NCI-H1436 treated with DMSO at 0.1 percent for 48 hours (cell line): ENCODE measurements around the gene MOB3A.
A peak's percentile ranks its signal among the peaks of the same experiment; 100 is the strongest.

Experiments used
- DNase-seq: peaks from one replicate; lab custom pipeline; 2025; lab: John Stamatoyannopoulos, UW

MOB3A gene

DNA sequence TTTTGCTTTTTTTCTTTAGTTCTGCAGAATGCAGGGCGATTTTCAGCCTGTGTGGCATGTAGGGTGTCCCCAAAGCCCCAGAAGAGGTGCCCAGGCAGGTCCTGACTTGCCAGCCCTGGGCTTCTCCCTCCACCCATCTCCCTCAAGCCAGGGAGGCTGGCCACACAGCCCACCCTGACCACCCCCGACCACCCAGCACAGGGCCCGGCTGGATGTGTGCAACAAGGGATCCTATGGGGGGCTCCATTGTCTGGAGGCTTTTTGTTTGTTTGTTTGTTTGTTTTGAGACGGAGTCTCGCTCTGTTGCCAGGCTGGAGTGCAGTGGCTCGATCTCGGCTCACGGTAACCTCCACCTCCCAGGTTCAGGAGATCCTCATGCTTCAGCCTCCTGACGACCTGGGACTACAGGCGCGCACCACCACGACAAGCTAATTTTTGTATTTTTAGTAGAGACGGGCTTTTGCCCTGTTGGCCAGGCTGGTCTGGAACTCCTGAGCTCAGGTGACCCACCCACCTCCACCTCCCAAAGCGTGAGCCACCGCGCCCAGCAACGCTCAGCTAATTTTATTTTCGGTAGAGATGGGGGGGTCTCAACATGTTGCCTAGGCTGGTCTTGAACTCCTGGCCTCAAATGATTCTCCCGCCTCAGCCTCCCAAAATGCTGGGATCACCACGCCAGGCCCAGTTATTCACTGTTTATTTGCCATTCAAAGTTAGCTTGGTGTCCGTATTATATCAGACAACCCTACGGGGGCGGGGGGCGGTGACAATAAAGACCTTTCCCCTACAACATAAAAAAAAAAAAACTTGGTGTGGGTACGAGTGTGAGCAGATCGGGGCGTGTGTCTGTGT, 37.3 kb downstream of the MOB3A start:
- DNase-seq: no peak

DNA sequence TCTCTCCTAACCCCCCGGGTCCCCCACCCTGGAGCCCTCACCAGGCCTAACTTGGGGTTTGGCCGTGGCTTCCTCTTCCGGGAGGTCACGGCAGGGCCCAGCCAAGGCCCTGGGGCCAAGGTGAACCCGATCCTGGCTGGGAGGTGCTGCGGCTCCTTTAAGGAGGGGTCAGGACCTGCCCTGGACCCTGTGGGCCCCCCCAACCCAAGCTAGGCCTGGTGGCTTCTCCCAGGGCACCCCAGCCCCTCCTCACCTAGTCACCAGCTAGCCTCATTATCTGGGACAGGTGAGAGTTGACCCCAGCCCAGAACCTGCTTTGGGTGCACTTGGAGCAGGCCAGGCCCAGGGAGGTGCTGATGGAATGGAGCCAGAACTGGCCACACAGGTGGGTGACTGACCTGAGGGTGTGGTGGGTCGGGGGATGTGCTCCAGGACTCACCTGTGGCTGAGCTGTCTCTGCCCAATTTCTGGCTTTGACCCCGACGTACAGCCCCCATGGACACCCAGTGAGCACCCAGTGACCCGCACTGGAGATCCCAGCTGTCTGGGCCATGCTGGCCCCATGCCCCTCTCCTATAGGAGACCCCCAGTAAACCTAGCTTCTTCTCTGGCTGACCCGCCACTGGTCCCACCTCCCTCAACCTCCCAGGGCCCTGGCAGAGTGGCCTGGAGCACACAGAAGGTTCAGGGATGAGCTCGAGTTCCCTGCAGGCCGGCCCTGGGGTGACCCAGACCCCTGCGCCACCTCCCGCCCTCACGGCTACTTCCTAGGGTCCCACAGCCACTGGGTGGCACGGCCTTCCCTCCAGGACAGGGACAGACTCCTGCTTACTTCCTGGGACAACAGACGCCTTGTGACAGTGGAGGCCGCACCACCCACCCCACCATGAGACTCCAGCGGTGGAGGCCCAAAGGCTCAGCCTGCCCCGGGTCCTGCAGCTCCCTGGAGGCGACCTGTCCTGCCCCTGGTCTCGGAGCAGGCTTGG, 38.3 kb downstream of the MOB3A start:
- DNase-seq: no peak

DNA sequence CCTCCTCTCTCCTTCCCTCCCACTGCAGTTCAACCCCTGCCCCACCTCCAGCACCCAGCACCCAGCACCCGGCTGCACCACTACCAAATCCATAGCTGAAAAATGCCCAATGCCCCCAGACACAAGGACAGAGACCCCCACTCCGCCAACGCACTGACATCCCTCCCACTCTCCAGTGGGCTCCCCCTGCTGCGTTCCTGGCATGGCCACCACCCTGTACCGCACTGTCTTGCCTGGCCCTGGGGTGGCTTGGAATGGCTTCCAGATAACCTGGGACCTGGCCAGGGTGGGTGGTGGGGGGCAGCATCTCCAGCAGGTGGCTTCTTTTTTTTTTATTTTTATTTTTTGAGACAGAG, 39.3 kb downstream of the MOB3A start:
- no peak for DNase-seq

DNA sequence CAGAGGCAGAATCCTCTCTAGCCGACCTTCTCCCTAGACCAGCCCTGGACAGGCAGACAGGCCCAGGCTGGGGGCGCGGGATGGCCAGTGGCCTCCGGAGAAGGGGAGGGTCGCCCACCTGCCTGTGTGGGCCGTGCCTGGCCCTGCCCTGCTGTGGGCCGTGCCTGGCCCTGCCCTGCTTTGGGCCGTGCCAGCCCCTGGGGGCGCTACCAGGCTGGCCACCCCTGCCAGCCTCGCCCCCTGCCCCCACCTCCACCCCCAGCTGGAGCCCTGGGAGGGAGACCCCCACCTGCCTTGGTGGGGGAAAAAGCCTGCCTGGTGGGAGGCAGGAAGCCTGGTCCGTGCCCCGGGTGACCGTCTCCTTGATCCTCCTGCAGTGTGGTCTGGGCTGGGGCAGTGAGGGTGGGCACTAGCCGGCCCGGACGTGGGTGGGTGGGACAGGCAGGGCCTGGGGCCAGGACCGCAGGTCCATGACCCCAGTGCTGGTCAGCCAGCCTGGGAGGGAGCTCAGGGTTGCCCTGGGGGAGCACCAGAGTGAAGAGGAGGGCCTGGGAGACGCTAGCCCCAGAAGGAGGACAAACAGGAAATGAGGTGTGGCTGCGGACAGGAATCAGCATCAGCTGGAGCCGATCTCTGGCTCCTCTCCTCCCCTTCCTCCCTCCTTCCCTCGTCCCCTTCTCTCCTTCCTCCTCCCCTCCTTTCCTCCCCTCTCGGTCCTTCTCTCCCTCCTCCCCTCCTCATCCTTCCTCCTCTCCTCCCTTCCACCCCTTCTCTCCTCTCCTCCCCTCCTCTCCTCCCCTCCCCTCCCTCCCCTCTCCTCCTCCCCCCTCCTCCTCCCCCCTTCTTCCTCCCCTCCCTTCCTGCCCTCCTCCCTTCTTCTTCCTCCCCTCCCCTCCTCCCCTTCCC, 39.9 kb downstream of the MOB3A start:
- DNase-seq: no peak

DNA sequence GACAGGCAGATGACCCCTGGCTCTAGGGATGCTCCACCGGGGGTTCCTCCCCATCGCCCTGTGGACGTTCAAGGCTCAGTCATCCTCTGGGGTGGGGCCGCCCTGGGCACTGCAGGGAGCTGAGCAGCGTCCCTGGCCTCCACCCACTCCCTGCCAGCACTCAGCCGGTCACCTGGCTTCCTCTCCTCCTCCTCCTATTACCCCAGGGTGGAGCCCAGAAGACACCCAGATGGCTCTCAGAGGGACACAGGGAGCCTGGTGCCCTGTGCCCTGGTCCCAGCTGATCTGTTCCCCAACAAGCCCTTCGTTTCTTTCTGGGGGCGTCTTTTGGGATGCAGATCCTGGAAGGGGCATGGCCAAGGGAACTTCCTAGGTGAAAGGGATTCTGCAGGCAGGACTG, 41.4 kb downstream of the MOB3A start:
- no peak for DNase-seq

DNA sequence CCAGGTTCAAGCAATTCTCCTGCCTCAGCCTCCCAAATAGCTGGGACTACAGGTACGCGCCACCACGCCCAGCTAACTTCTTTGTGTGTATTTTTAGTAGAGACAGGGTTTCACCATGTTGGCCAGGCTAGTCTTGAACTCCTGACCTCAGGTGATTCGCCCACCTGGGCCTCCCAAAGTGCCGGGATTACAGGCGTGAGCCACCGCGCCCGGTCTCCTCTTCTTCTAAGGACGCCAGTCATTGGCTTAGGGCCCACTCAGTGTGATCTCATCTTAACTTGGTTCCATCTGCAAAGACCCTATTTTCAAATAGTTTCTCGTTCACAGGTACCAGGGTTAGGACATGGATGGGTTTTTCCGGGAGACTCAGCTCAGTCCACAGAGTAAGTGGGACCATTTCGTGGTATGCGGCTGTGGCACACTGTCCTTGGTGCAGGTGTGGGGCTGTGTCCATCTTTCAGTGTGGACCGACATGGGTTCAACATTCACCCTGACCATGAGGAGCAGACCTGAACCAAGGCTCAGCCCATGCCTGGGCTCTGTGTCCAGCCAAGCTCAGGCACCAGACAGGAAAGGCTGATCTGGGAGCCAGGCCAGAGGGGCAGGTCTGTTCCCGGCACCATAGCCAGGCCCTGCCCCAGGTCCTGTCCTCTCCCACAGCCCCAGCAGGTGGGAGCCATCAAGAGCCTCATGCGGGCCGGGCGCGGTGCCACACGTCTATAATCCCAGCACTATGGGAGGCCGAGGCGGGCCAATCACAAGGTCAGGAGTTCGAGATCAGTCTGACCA, 42.3 kb downstream of the MOB3A start:
- no peak for DNase-seq

- no peak for DNase-seq
These were observed 44.1 kb downstream of the MOB3A start for GRCh38 chr19:2051773-2052704.

DNA sequence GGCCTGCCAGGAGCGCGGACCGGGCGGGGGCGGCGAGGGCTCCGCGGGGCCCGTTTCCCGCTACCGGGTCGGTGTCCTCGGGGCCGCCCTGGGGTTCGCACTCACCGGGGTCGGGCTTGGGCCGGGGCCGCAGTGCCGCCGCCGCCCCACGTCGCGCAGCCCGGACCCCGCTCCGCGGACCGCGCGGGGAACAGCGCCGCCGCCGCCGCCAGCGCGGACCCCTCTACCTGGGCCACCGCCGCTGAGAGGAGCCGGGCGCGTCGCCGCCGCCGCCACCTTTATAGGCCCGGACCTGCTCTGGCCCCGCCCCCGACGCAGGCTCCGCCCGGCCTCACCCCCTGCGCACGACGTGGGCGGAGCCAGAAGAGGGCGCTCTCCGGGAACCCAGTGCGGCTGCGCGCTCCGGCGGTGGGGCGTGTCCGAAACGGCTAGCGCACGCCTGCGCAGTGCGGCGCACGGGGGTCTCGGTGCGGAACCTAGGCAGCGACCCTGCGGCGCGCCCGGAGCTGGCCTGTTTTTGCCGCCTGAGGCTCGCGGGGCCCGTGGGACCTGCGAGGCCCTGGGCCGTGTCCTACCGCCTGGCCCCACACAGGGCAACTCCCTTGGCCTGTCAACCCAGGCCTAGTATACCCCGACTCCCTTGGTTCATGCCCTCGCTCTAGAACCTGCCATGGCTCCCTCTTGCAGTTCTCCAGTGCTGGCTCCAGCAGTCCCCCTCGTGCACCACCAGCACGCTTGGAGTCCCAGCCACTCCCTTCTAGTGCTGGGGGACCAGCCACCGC, 44.9 kb downstream of the MOB3A start, which contains the start of gene MKNK2:
Gene MKNK2, minus strand, starts transcription at position 254 of the 782 bp plus-strand sequence. CDS start 393 bp downstream, outside the sequence.
- DNase-seq: peak; percentile 13

DNA sequence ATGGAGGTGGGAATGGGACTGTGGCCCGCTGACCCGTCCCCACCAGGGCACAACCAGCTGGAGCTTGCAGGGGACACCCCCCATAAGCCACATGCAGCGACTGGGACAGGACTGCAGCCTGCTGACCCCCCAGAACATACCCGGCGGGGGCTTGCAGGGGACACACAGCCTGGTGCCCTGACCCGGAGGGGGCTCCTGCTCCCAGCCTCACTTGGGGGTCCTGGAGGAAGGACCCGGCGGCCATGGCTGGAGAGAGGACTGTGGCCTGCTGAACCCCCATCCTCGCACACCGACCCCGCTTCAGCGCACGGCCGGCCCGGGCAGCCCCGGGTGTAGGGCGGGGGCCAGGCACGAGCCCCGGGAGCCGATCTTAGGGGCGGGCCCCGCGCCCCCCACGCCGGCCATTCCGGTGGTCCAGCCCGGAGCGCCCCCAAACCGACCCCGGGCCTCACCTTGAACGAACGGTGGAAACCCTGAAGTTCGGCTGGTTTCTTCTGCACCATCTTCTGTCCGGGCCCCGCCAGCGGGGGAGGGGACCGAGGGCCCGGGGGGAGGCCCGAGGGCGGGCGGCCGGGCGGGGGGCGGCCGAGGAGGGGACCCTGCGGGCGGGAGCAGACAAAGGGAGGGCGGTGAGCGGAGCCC, 45.7 kb downstream of the MOB3A start:
- no peak for DNase-seq

DNA sequence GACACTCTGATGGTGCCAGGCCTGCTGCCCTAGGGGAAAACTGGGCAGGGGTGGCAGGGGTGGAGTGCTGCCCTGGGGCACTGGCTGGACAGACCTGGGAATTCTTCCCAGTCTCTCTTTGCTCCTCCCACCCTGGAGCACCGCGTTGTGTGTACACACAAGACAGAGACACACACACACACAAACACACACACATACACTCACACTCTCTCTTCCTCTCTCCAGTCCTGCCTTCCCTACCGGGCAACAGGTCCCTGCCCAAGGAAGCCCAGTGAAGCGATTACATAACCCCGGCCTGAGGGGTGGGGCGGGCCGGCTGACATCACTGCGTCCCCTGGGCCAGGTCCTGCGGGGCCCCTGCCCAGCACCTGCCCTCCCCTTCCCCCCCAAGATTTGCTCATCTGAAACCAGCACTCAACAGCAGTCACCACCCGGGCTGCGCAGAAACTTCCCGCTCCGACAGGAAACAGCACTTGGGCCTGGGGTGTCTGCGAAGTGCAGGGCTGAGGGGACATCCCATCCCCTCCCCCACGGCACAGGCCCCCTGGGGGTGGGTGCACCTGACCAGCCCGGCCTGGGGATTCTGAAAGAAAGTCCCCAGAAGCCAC, 46.3 kb downstream of the MOB3A start:
- DNase-seq: peak; percentile 14

- no peak for DNase-seq
These were observed 47.0 kb downstream of the MOB3A start for GRCh38 chr19:2048959-2049740.

GRCh38 chr19:2048104-2048958, 47.8 kb downstream of the MOB3A start:
- no peak for DNase-seq

DNA sequence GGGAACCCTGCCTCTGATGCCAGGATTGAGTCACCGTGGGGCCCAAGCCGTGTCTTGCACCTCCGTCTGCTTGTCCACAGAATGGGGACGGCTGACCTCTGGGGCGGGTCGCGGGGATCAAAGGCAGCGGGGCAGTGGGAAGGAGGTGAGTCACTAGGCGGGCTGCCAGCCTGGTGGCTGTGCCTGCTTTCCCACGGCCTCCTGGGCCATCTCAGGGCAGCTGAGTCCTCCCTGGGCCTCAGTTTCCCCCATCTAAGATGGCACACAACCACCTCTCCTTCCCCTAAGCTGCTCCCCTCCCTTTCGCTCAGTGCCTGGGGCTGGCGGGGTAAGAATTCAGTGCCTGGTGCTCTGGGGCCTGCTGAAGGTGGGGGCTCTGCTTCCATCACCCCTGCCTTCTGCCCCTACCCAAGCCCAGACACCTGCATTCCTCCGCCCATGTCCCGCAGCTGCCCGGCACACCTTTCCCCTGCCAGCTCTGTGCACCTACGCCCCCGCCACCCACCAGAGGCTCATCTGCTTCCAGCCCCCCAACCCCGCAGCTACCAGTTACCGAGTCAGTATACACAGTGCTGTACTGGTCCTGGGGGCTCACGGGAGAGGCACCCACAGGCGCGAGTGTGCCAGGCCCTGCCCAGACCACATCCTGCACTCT, 48.5 kb downstream of the MOB3A start:
- no peak for DNase-seq

GRCh38 chr19:2047076-2047448, 49.1 kb downstream of the MOB3A start:
- no peak for DNase-seq

DNA sequence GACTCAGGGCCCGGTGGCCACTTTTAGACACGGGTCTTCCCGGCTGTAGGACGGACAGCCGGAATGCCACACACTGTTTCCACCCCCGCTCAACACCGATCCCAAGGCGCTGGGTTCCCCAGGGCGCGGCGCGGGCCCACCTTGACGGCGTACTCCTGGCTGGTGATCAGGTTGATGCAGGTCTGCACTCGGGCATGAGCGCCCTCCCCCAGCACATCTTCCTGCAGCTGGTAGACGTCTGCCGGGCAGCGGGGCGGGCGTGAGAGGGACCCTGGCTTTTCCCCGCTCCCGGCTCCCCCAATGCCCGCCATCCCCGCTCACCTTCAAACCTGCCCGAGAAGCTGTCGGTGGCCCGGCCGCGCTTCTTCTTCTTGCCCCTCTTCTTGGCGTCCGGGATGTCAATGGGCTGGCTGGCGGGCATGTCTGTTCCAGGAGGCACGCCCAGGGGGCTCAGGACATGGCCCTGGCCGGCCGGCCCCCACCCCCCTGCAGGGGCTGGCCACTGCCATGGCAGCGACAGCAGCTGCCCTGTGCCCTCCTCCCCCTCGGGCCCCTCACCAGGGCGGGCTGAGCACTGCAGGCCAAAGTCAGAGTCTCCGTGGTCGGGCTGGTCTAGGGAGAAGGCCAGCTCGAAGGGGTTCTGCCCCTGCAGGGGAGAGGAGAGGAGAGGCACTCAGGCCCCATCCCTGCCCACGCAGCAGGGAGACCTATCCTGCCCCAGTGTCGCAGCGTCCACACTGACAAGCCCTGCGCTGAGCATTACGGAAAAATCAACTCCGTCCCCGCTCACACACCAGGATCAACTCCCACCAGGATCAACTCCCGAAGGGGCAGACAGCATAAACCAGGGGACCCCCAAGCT, 49.8 kb downstream of the MOB3A start:
- no peak for DNase-seq
